Ishikawa (cell line): ENCODE results near the gene DNAJB11.

Experiments used
- CEBPB ChIP-seq: IDR thresholded peaks from 2 replicates; pipeline ENCODE4 v1.6.1; 2012
- CREB1 ChIP-seq: IDR thresholded peaks from 2 replicates; pipeline ENCODE4 v1.6.1; 2012; ENCODE audit warnings: low read depth
- EGR1 ChIP-seq: IDR thresholded peaks from 2 replicates; pipeline ENCODE4 v1.6.1; 2012
- EP300 ChIP-seq: IDR thresholded peaks from 2 replicates; pipeline ENCODE4 v1.6.1; 2012; ENCODE audit warnings: borderline replicate concordance
- FOXM1 ChIP-seq: IDR thresholded peaks from 2 replicates; pipeline ENCODE4 v1.6.1; 2012; ENCODE audit warnings: low read depth, borderline replicate concordance
- MAX ChIP-seq: IDR thresholded peaks from 2 replicates; pipeline ENCODE4 v1.6.1; 2012
- NFIC ChIP-seq: IDR thresholded peaks from 2 replicates; pipeline ENCODE4 v1.6.1; 2012
- RAD21 ChIP-seq: IDR thresholded peaks from 2 replicates; pipeline ENCODE4 v1.6.1; 2012; ENCODE audit warnings: low read depth
- REST ChIP-seq: IDR thresholded peaks from 2 replicates; pipeline ENCODE4 v1.6.1; 2012; ENCODE audit warnings: low read depth, mild to moderate bottlenecking
- TAF1 ChIP-seq: IDR thresholded peaks from 2 replicates; pipeline ENCODE4 v1.6.1; 2012; ENCODE audit warnings: low read depth, mild to moderate bottlenecking
- TCF12 ChIP-seq: IDR thresholded peaks from 2 replicates; pipeline ENCODE4 v1.6.1; 2012; ENCODE audit warnings: low read depth
- TEAD4 ChIP-seq: IDR thresholded peaks from 2 replicates; pipeline ENCODE4 v1.6.1; 2012
- YY1 ChIP-seq: IDR thresholded peaks from 2 replicates; pipeline ENCODE4 v1.6.1; 2012; ENCODE audit warnings: low read depth
- ZBTB7A ChIP-seq: IDR thresholded peaks from 2 replicates; pipeline ENCODE4 v1.6.1; 2012; ENCODE audit warnings: low read depth
- TF ChIP-seq, protein P1 (sequence below): IDR thresholded peaks from 2 replicates; pipeline ENCODE4 v1.6.1; 2012

DNAJB11 gene

GRCh38 chr3:186596568-186597287, 26.2 kb downstream of the DNAJB11 start:
- TF ChIP-seq TCF12 (no peak), MAX (no peak), REST (peak; percentile 41), YY1 (no peak), RAD21 (no peak)

GRCh38 chr3:186598108-186598784, 27.7 kb downstream of the DNAJB11 start:
- TF ChIP-seq FOXM1 (no peak), CREB1 (no peak), CEBPB (peak; percentile 80), MAX (peak; percentile 67; the same call in 1 of the 2 replicates), ZBTB7A (no peak), TEAD4 (peak; percentile 75), EGR1 (no peak), TAF1 (no peak), RAD21 (no peak), NFIC (peak; percentile 31; the same call in 1 of the 2 replicates), EP300 (no peak; the same call in 1 of the 2 replicates), TCF12 (0 out of 2 replicates have a peak, but pooled peaks have one; percentile 10), YY1 (no peak), REST (no peak)
- TF ChIP-seq, protein P1, sequence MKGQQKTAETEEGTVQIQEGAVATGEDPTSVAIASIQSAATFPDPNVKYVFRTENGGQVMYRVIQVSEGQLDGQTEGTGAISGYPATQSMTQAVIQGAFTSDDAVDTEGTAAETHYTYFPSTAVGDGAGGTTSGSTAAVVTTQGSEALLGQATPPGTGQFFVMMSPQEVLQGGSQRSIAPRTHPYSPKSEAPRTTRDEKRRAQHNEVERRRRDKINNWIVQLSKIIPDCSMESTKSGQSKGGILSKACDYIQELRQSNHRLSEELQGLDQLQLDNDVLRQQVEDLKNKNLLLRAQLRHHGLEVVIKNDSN: peak; percentile 42; the same call in 1 of the 2 replicates

DNA sequence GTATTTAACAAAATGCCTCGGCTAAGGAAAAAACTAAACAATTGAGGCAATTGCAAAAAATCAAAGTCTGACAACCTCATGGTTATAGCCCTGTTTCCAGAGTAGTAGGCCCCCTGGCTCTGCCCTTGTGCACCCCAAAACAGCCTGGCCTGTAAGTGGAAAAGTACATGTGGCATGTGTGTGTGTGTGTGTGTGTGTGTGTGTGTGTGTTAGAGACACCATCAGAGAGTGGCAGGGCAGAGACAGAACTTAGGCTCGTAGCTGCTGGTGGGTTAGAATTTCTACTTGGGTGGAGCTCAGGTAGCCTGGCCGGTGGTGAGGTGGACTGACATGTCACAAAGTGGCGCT, 28.2 kb downstream of the DNAJB11 start:
- TF ChIP-seq, protein P1: no peak
- no peak for TF ChIP-seq RAD21

- TF ChIP-seq MAX (no peak), NFIC (no peak; the same call in 1 of the 2 replicates), REST (no peak), TEAD4 (no peak), YY1 (no peak), FOXM1 (no peak), ZBTB7A (no peak), CREB1 (no peak), EGR1 (no peak), CEBPB (no peak), TAF1 (no peak), EP300 (no peak; the same call in 1 of the 2 replicates), TCF12 (no peak), RAD21 (no peak)
- TF ChIP-seq, protein P1: no peak
Observed at GRCh38 chr3:186599142-186599784, 28.7 kb downstream of the DNAJB11 start.
